NCI-H748 (cell line): ENCODE data around the gene RRP8.

Experiments used
- DNase-seq: peaks from one replicate; lab custom pipeline; 2025; ENCODE audit not compliant: unreplicated experiment; lab: John Stamatoyannopoulos, UW

Gene RRP8

GRCh38 chr11:6632116-6633073 is 29.0 kb upstream of the RRP8 start:
- DNase-seq, result no peak

- DNase-seq, result no peak
These were observed 28.0 kb upstream of the RRP8 start for GRCh38 chr11:6631361-6631890.

GRCh38 chr11:6630632-6631291 is 27.3 kb upstream of the RRP8 start:
- peak; percentile 54 for DNase-seq

GRCh38 chr11:6629892-6630631 is 26.6 kb upstream of the RRP8 start:
- peak; percentile 89 for DNase-seq

- no peak for DNase-seq
These were observed 26.1 kb upstream of the RRP8 start for GRCh38 chr11:6629573-6629891.

GRCh38 chr11:6628526-6628925 is 25.1 kb upstream of the RRP8 start:
- DNase-seq, result no peak

- DNase-seq, result no peak
These were observed 24.4 kb upstream of the RRP8 start for GRCh38 chr11:6627762-6628241.

GRCh38 chr11:6626971-6627761 is 23.8 kb upstream of the RRP8 start:
- no peak for DNase-seq

- DNase-seq, result no peak
These were observed 22.5 kb upstream of the RRP8 start for GRCh38 chr11:6625832-6626420.

GRCh38 chr11:6625156-6625831 is 21.9 kb upstream of the RRP8 start:
- DNase-seq, result no peak

- no peak for DNase-seq
These were observed 20.3 kb upstream of the RRP8 start for GRCh38 chr11:6623391-6624363.

- DNase-seq, result peak; percentile 39
These were observed 19.1 kb upstream of the RRP8 start for GRCh38 chr11:6622261-6623171.

GRCh38 chr11:6621711-6622211 is 18.3 kb upstream of the RRP8 start:
- DNase-seq, result no peak

- no peak for DNase-seq
These were observed 17.2 kb upstream of the RRP8 start for GRCh38 chr11:6620636-6621035.

GRCh38 chr11:6619004-6619745 is 15.8 kb upstream of the RRP8 start, which contains the start of gene TPP1:
TSS of gene TPP1 (minus strand) at chr11:6619422. CDS start at chr11:6619400, 22 bp downstream.
- DNase-seq, result peak; percentile 93
